ENCODE data around the gene CD209. TPM values are rescaled to one million over a fixed set of nuclear protein-coding genes. Genes with fewer than 3 reads are reported as not detected.

The CD209 gene
- total RNA-seq, 6 experiments from 2014 or later = not detected

- H3K36me3 Mint-ChIP-seq (ENCODE audit: low read depth) = no peaks in the 10 kb centered on the region
- H3K27me3 Mint-ChIP-seq (ENCODE audit: insufficient read depth) = peaks cover 21% of the 10 kb centered on the region
- no peak for TF ChIP-seq CTCF (IDR thresholded peaks at IDR 0.05)
- H3K9me3 Mint-ChIP-seq = no peaks in the 10 kb centered on the region
- H3K4me3 Mint-ChIP-seq = no peak overlapping the region
- no peak overlapping the region for H3K27ac Mint-ChIP-seq
- no peaks in the 10 kb centered on the region for H3K4me1 Mint-ChIP-seq (ENCODE audit: low read depth)
- DNase-seq = no peak
Measured at GRCh38 chr19:7699417-7700401, 47.6 kb downstream of the CD209 start.

- no peak overlapping the region for H3K27ac Mint-ChIP-seq
- no peaks in the 10 kb centered on the region for H3K36me3 Mint-ChIP-seq (ENCODE audit: low read depth)
- no peak for DNase-seq
- peaks cover 21% of the 10 kb centered on the region for H3K27me3 Mint-ChIP-seq (ENCODE audit: insufficient read depth)
- no peaks in the 10 kb centered on the region for H3K9me3 Mint-ChIP-seq
- no peak for TF ChIP-seq CTCF (IDR thresholded peaks at IDR 0.05)
- H3K4me1 Mint-ChIP-seq (ENCODE audit: low read depth) = no peaks in the 10 kb centered on the region
- no peak overlapping the region for H3K4me3 Mint-ChIP-seq
Measured at GRCh38 chr19:7699003-7699402, 48.3 kb downstream of the CD209 start.

GRCh38 chr19:7698583-7698982, 48.8 kb downstream of the CD209 start:
- peaks cover 21% of the 10 kb centered on the region for H3K27me3 Mint-ChIP-seq (ENCODE audit: insufficient read depth)
- DNase-seq = no peak

GRCh38 chr19:7697721-7698287, 49.5 kb downstream of the CD209 start:
- Mint-ChIP-seq H3K27me3 (ENCODE audit: insufficient read depth) (peaks cover 15% of the 10 kb centered on the region), H3K27ac (no peak overlapping the region), H3K36me3 (ENCODE audit: low read depth) (no peaks in the 10 kb centered on the region), H3K4me3 (no peak overlapping the region), H3K4me1 (ENCODE audit: low read depth) (no peaks in the 10 kb centered on the region), H3K9me3 (no peaks in the 10 kb centered on the region)
- DNase-seq = no peak
- TF ChIP-seq CTCF (IDR thresholded peaks at IDR 0.05) = no peak

More at GRCh38 chr19:7698583-7698982, 48.8 kb downstream of the CD209 start:
- H3K4me1 Mint-ChIP-seq (ENCODE audit: low read depth) = no peaks in the 10 kb centered on the region
- no peak for TF ChIP-seq CTCF (IDR thresholded peaks at IDR 0.05)
- no peak overlapping the region for H3K27ac Mint-ChIP-seq
- no peaks in the 10 kb centered on the region for H3K9me3 Mint-ChIP-seq
- no peak overlapping the region for H3K4me3 Mint-ChIP-seq
- H3K36me3 Mint-ChIP-seq (ENCODE audit: low read depth) = no peaks in the 10 kb centered on the region

- no peaks in the 10 kb centered on the region for H3K36me3 Mint-ChIP-seq (ENCODE audit: low read depth)
- no peak overlapping the region for H3K27ac Mint-ChIP-seq
- no peak for DNase-seq
- TF ChIP-seq CTCF (IDR thresholded peaks at IDR 0.05) = no peak
- no peaks in the 10 kb centered on the region for H3K9me3 Mint-ChIP-seq
- H3K4me1 Mint-ChIP-seq (ENCODE audit: low read depth) = no peaks in the 10 kb centered on the region
- no peak overlapping the region for H3K4me3 Mint-ChIP-seq
- H3K27me3 Mint-ChIP-seq (ENCODE audit: insufficient read depth) = peaks cover 14% of the 10 kb centered on the region
Measured at GRCh38 chr19:7694499-7694898, 52.8 kb downstream of the CD209 start.

Measured in HFFc6 (cell line).